Measurements from ENCODE around the gene LVRN.

Gene LVRN

DNA sequence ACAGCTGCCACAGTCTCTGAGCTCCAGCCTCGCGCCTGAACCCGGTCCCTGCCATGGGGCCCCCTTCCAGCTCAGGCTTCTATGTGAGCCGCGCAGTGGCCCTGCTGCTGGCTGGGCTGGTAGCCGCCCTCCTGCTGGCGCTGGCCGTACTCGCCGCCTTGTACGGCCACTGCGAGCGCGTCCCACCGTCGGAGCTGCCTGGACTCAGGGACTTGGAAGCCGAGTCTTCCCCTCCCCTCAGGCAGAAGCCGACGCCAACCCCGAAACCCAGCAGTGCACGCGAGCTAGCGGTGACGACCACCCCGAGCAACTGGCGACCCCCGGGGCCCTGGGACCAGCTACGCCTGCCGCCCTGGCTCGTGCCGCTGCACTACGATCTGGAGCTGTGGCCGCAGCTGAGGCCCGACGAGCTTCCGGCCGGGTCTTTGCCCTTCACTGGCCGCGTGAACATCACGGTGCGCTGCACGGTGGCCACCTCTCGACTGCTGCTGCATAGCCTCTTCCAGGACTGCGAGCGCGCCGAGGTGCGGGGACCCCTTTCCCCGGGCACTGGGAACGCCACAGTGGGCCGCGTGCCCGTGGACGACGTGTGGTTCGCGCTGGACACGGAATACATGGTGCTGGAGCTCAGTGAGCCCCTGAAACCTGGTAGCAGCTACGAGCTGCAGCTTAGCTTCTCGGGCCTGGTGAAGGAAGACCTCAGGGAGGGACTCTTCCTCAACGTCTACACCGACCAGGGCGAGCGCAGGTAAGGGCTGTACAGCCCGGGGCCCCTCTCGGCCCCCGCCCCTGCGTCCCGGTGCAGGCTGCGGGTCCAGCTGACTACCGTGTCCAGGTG, 509 bp downstream of the LVRN start:
- peak; percentile 28 for DNase-seq
- H3K56ac ChIP-seq (ENCODE audit: low read length), result no peak overlapping the region
- no peak overlapping the region for H3K23ac ChIP-seq (ENCODE audit: low read length)
- H3K4ac ChIP-seq (ENCODE audit: low read depth, low read length), result no peak overlapping the region
- H3K36me3 ChIP-seq (ENCODE audit: control insufficient read depth, insufficient read depth, low read length), result no peaks in the 10 kb centered on the region
- no peak overlapping the region for H4K5ac ChIP-seq (ENCODE audit: low read length)
- H3K4me3 ChIP-seq (ENCODE audit: low read length), result no peak overlapping the region
- H2BK5ac ChIP-seq (ENCODE audit: low read length), result no peak overlapping the region
- H3K4me1 ChIP-seq (ENCODE audit: control insufficient read depth, low read depth, low read length), result no peaks in the 10 kb centered on the region
- H3K79me1 ChIP-seq (ENCODE audit: low read length), result no peaks in the 10 kb centered on the region
- peaks cover 13% of the 10 kb centered on the region for H3K27me3 ChIP-seq (ENCODE audit: insufficient read depth, low read length, poor library complexity)
- peak overlapping the region; percentile 25 for H3K4me2 ChIP-seq (ENCODE audit: low read length)
- no peak overlapping the region for H2BK120ac ChIP-seq (ENCODE audit: low read depth, low read length)
- H2BK15ac ChIP-seq (replicated peaks; ENCODE audit: low read depth), result no peak overlapping the region
- H3K18ac ChIP-seq (ENCODE audit: low read length), result no peak overlapping the region
- WGBS (ENCODE audit: extremely low coverage, insufficient coverage, low lambda C conversion rate), result no CpG with 5 or more reads among the region's 71 CpGs
- H2AK5ac ChIP-seq (ENCODE audit: low read length), result no peak overlapping the region
- H3K27ac ChIP-seq (ENCODE audit: low read depth, low read length), result no peak overlapping the region
- H4K8ac ChIP-seq (ENCODE audit: low read depth, low read length), result no peak overlapping the region
- H3K9ac ChIP-seq (ENCODE audit: low read length), result no peak overlapping the region
- H3K79me2 ChIP-seq (ENCODE audit: control insufficient read depth, insufficient read depth, low read length), result no peaks in the 10 kb centered on the region

DNA sequence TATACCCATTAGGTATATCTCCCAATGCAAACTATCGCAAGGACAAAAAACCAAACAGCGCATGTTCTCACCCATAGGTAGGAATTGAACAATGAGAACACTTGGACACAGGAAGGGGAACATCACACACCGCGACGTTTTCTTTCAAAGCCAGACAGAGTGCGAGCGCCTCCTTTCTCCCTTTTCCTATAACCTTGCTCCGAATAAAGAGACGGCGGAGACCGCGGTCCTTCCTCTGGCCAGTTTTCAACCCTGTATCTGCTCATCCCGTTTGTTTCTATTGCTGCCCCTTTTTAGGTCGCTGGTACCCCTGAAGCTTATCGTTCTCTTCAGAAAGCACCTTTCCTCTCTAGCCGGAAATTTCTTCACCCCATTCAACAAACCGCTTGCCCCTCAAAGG, 1.3 kb downstream of the LVRN start:
- Histone ChIP-seq H3K56ac (ENCODE audit: low read length) (no peak overlapping the region), H3K4ac (ENCODE audit: low read depth, low read length) (no peak overlapping the region), H3K4me1 (ENCODE audit: control insufficient read depth, low read depth, low read length) (no peaks in the 10 kb centered on the region), H3K79me2 (ENCODE audit: control insufficient read depth, insufficient read depth, low read length) (no peaks in the 10 kb centered on the region), H4K5ac (ENCODE audit: low read length) (no peak overlapping the region), H3K36me3 (ENCODE audit: control insufficient read depth, insufficient read depth, low read length) (no peaks in the 10 kb centered on the region), H3K9ac (ENCODE audit: low read length) (no peak overlapping the region), H2BK120ac (ENCODE audit: low read depth, low read length) (no peak overlapping the region), H3K4me3 (ENCODE audit: low read length) (no peak overlapping the region), H3K18ac (ENCODE audit: low read length) (no peak overlapping the region), H4K8ac (ENCODE audit: low read depth, low read length) (no peak overlapping the region), H2AK5ac (ENCODE audit: low read length) (no peak overlapping the region), H2BK5ac (ENCODE audit: low read length) (no peak overlapping the region), H3K27me3 (ENCODE audit: insufficient read depth, low read length, poor library complexity) (peaks cover 13% of the 10 kb centered on the region), H3K27ac (ENCODE audit: low read depth, low read length) (no peak overlapping the region), H2BK15ac (replicated peaks; ENCODE audit: low read depth) (no peak overlapping the region), H3K4me2 (ENCODE audit: low read length) (no peak overlapping the region), H3K23ac (ENCODE audit: low read length) (no peak overlapping the region), H3K79me1 (ENCODE audit: low read length) (no peaks in the 10 kb centered on the region)
- no CpG with 5 or more reads among the region's 17 CpGs for WGBS (ENCODE audit: extremely low coverage, insufficient coverage, low lambda C conversion rate)
- DNase-seq, result peak; percentile 33

DNA sequence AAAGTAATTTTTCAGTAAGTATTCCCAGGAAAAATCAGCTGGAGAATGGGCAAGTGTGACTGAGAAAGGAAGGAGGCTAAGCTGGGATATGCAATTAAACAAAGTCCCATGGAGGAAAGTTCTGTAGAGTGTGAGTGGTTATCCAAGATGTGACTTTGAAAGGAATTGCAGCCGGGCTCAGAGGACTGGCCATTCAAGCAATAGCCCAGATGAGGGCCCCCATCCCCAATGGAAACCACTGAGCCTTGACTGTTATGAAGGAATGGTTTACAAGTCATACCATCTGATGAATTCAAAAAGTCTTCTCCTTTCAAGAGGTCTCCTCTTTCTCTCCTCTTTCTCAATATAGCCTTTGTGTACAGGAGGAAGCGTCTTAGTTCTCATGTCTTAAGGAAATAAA, 6.5 kb downstream of the LVRN start:
- Histone ChIP-seq H3K27ac (ENCODE audit: low read depth, low read length) (no peak overlapping the region), H3K27me3 (ENCODE audit: insufficient read depth, low read length, poor library complexity) (peaks cover 3% of the 10 kb centered on the region), H3K18ac (ENCODE audit: low read length) (no peak overlapping the region), H3K79me2 (ENCODE audit: control insufficient read depth, insufficient read depth, low read length) (no peaks in the 10 kb centered on the region), H2AK5ac (ENCODE audit: low read length) (no peak overlapping the region), H2BK120ac (ENCODE audit: low read depth, low read length) (no peak overlapping the region), H3K4me2 (ENCODE audit: low read length) (no peak overlapping the region), H3K79me1 (ENCODE audit: low read length) (no peaks in the 10 kb centered on the region), H4K5ac (ENCODE audit: low read length) (no peak overlapping the region), H3K23ac (ENCODE audit: low read length) (no peak overlapping the region), H3K36me3 (ENCODE audit: control insufficient read depth, insufficient read depth, low read length) (no peaks in the 10 kb centered on the region), H3K4ac (ENCODE audit: low read depth, low read length) (no peak overlapping the region), H3K4me1 (ENCODE audit: control insufficient read depth, low read depth, low read length) (no peaks in the 10 kb centered on the region), H2BK5ac (ENCODE audit: low read length) (no peak overlapping the region), H3K4me3 (ENCODE audit: low read length) (no peak overlapping the region), H3K9ac (ENCODE audit: low read length) (no peak overlapping the region), H4K8ac (ENCODE audit: low read depth, low read length) (no peak overlapping the region), H3K56ac (ENCODE audit: low read length) (no peak overlapping the region), H2BK15ac (replicated peaks; ENCODE audit: low read depth) (no peak overlapping the region)
- DNase-seq, result no peak
- no CpG with 5 or more reads among the region's 2 CpGs for WGBS (ENCODE audit: extremely low coverage, insufficient coverage, low lambda C conversion rate)

DNA sequence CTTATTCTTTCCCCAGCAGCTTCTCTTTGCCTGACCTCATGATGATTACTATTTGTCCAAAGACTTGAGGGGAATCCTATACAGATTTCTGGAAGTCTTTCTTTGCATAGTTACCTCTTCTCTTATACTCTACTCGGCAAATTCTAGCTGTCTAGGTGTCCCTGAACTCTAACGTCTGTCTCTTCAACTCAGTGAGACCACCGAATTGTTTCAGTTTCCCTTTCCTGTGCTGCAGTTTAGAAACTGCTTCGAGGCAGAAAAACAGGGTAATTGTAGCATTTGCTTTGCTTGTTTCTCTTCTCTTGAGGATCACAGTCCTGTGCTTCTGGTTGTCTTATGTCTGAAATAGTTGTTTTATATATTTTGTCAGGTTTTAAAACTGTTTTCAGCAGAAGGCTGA, 14.8 kb downstream of the LVRN start:
- Histone ChIP-seq H2BK15ac (replicated peaks; ENCODE audit: low read depth) (no peak overlapping the region), H3K79me1 (ENCODE audit: low read length) (no peaks in the 10 kb centered on the region), H3K4me2 (ENCODE audit: low read length) (no peak overlapping the region), H2BK5ac (ENCODE audit: low read length) (no peak overlapping the region), H3K4me1 (ENCODE audit: control insufficient read depth, low read depth, low read length) (no peaks in the 10 kb centered on the region), H3K27me3 (ENCODE audit: insufficient read depth, low read length, poor library complexity) (no peaks in the 10 kb centered on the region), H3K27ac (ENCODE audit: low read depth, low read length) (no peak overlapping the region), H3K36me3 (ENCODE audit: control insufficient read depth, insufficient read depth, low read length) (no peaks in the 10 kb centered on the region), H2AK5ac (ENCODE audit: low read length) (no peak overlapping the region), H3K79me2 (ENCODE audit: control insufficient read depth, insufficient read depth, low read length) (no peaks in the 10 kb centered on the region), H3K4me3 (ENCODE audit: low read length) (no peak overlapping the region), H3K23ac (ENCODE audit: low read length) (no peak overlapping the region), H3K18ac (ENCODE audit: low read length) (no peak overlapping the region), H3K9ac (ENCODE audit: low read length) (no peak overlapping the region), H4K8ac (ENCODE audit: low read depth, low read length) (no peak overlapping the region), H2BK120ac (ENCODE audit: low read depth, low read length) (no peak overlapping the region), H3K56ac (ENCODE audit: low read length) (no peak overlapping the region), H3K4ac (ENCODE audit: low read depth, low read length) (no peak overlapping the region), H4K5ac (ENCODE audit: low read length) (no peak overlapping the region)
- no CpG with 5 or more reads among the region's 4 CpGs for WGBS (ENCODE audit: extremely low coverage, insufficient coverage, low lambda C conversion rate)
- no peak for DNase-seq

DNA sequence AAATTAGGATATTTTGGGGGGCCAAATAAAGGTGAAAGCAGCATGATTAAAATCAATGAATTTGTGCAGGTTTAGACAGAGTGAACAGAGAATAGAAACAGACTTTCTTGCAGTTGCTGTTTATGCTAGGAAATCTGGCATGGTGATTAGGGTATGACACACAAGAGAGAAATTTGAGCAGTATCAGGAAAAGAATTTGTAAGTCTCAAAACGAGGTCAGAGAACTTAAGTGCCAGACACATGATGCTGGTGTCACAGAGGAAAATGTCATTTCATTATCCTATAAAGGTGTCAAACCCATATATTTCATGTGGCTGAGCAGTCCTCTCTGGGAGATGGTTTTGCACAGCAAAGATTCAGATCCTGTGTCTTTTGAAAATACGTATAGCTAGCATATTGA, 15.7 kb downstream of the LVRN start:
- no peak overlapping the region for H2BK5ac ChIP-seq (ENCODE audit: low read length)
- H2BK120ac ChIP-seq (ENCODE audit: low read depth, low read length), result no peak overlapping the region
- H3K4me1 ChIP-seq (ENCODE audit: control insufficient read depth, low read depth, low read length), result no peaks in the 10 kb centered on the region
- H3K23ac ChIP-seq (ENCODE audit: low read length), result no peak overlapping the region
- H3K79me2 ChIP-seq (ENCODE audit: control insufficient read depth, insufficient read depth, low read length), result no peaks in the 10 kb centered on the region
- H3K4me2 ChIP-seq (ENCODE audit: low read length), result no peak overlapping the region
- no peak overlapping the region for H3K9ac ChIP-seq (ENCODE audit: low read length)
- no peak overlapping the region for H4K8ac ChIP-seq (ENCODE audit: low read depth, low read length)
- H4K5ac ChIP-seq (ENCODE audit: low read length), result no peak overlapping the region
- H3K36me3 ChIP-seq (ENCODE audit: control insufficient read depth, insufficient read depth, low read length), result no peaks in the 10 kb centered on the region
- no peak overlapping the region for H3K56ac ChIP-seq (ENCODE audit: low read length)
- H3K79me1 ChIP-seq (ENCODE audit: low read length), result no peaks in the 10 kb centered on the region
- H2BK15ac ChIP-seq (replicated peaks; ENCODE audit: low read depth), result no peak overlapping the region
- WGBS (ENCODE audit: extremely low coverage, insufficient coverage, low lambda C conversion rate), result no CpG with 5 or more reads among the region's 2 CpGs
- H3K18ac ChIP-seq (ENCODE audit: low read length), result no peak overlapping the region
- H3K27ac ChIP-seq (ENCODE audit: low read depth, low read length), result no peak overlapping the region
- no peak for DNase-seq
- H3K27me3 ChIP-seq (ENCODE audit: insufficient read depth, low read length, poor library complexity), result no peaks in the 10 kb centered on the region
- no peak overlapping the region for H3K4me3 ChIP-seq (ENCODE audit: low read length)
- no peak overlapping the region for H2AK5ac ChIP-seq (ENCODE audit: low read length)
- H3K4ac ChIP-seq (ENCODE audit: low read depth, low read length), result no peak overlapping the region

DNA sequence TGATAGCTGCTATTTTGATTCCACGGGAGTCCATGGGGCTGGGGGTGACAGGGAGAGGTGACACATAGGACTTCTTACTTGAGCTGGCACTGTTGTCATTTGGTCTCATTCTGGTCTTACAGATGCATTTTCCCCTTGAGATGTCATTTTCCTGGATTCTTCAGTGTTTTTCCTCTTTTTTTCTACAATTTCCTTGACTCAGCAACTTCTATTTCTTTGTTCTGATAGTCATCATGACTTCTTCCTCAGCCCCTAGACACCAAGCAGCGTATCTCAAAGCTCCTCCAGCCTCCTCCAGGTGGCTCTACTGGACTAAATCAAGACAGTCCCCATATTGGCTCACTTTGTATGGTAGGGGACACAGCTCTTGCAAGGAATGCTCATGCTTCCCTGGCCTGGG, 16.5 kb downstream of the LVRN start:
- no peak overlapping the region for H4K5ac ChIP-seq (ENCODE audit: low read length)
- H3K79me2 ChIP-seq (ENCODE audit: control insufficient read depth, insufficient read depth, low read length), result no peaks in the 10 kb centered on the region
- no peak overlapping the region for H3K27ac ChIP-seq (ENCODE audit: low read depth, low read length)
- no peaks in the 10 kb centered on the region for H3K36me3 ChIP-seq (ENCODE audit: control insufficient read depth, insufficient read depth, low read length)
- H3K9ac ChIP-seq (ENCODE audit: low read length), result no peak overlapping the region
- no peak overlapping the region for H2BK5ac ChIP-seq (ENCODE audit: low read length)
- H3K18ac ChIP-seq (ENCODE audit: low read length), result no peak overlapping the region
- H2BK120ac ChIP-seq (ENCODE audit: low read depth, low read length), result no peak overlapping the region
- H3K56ac ChIP-seq (ENCODE audit: low read length), result no peak overlapping the region
- no CpG with 5 or more reads among the region's 2 CpGs for WGBS (ENCODE audit: extremely low coverage, insufficient coverage, low lambda C conversion rate)
- no peaks in the 10 kb centered on the region for H3K27me3 ChIP-seq (ENCODE audit: insufficient read depth, low read length, poor library complexity)
- H2BK15ac ChIP-seq (replicated peaks; ENCODE audit: low read depth), result no peak overlapping the region
- H2AK5ac ChIP-seq (ENCODE audit: low read length), result no peak overlapping the region
- H4K8ac ChIP-seq (ENCODE audit: low read depth, low read length), result no peak overlapping the region
- no peaks in the 10 kb centered on the region for H3K79me1 ChIP-seq (ENCODE audit: low read length)
- no peaks in the 10 kb centered on the region for H3K4me1 ChIP-seq (ENCODE audit: control insufficient read depth, low read depth, low read length)
- DNase-seq, result peak; percentile 25
- no peak overlapping the region for H3K4ac ChIP-seq (ENCODE audit: low read depth, low read length)
- H3K4me2 ChIP-seq (ENCODE audit: low read length), result no peak overlapping the region
- no peak overlapping the region for H3K23ac ChIP-seq (ENCODE audit: low read length)
- H3K4me3 ChIP-seq (ENCODE audit: low read length), result no peak overlapping the region
